ENCODE results near the gene ALKBH8.
"Not testable (repeated sequence)": the region's sequence is repeated elsewhere in the genome, so short reads cannot be mapped to it uniquely, and the experiment has no call there.

The ALKBH8 gene

GRCh38 chr11:107576497-107577345 is 11.2 kb upstream of the ALKBH8 start:
- not testable (repeated sequence) for H3K4me3 ChIP-seq (ENCODE audit: low read depth in 1 of 2, low read length in 2 of 2); H3K9me3 ChIP-seq (ENCODE audit: control insufficient read depth in 1 of 2, low read length in 2 of 2); H3K4me1 ChIP-seq (ENCODE audit: control insufficient read depth in 1 of 2, insufficient read depth in 2 of 2, low read length in 2 of 2); H3K27me3 ChIP-seq (ENCODE audit: control insufficient read depth in 1 of 2, insufficient read depth in 2 of 2, low read length in 2 of 2); H3K36me3 ChIP-seq (ENCODE audit: control insufficient read depth in 1 of 2, insufficient read depth in 2 of 2, low read length in 2 of 2); H3K9ac ChIP-seq (ENCODE audit: low read depth in 1 of 2, low read length in 2 of 2); H3K27ac ChIP-seq (ENCODE audit: low read depth, low read length)

- H3K4me1 ChIP-seq (ENCODE audit: control insufficient read depth in 1 of 2, insufficient read depth in 2 of 2, low read length in 2 of 2): no peaks in the 10 kb centered on the region
- H3K4me3 ChIP-seq (ENCODE audit: low read depth in 1 of 2, low read length in 2 of 2): no peak overlapping the region
Measured at GRCh38 chr11:107573438-107573837, 7.9 kb upstream of the ALKBH8 start.

GRCh38 chr11:107570015-107570414 is 4.5 kb upstream of the ALKBH8 start:
- H3K36me3 ChIP-seq (ENCODE audit: control insufficient read depth in 1 of 2, insufficient read depth in 2 of 2, low read length in 2 of 2): no peaks in the 10 kb centered on the region
- H3K27me3 ChIP-seq (ENCODE audit: control insufficient read depth in 1 of 2, insufficient read depth in 2 of 2, low read length in 2 of 2): no peaks in the 10 kb centered on the region
- no peaks in the 10 kb centered on the region for H3K9me3 ChIP-seq (ENCODE audit: control insufficient read depth in 1 of 2, low read length in 2 of 2)
- H3K4me1 ChIP-seq (ENCODE audit: control insufficient read depth in 1 of 2, insufficient read depth in 2 of 2, low read length in 2 of 2): peaks cover 0 to 5% of the 10 kb centered on the region in 2 donors
- no peak overlapping the region for H3K9ac ChIP-seq (ENCODE audit: low read depth in 1 of 2, low read length in 2 of 2)
- H3K4me3 ChIP-seq (ENCODE audit: low read depth in 1 of 2, low read length in 2 of 2): no peak overlapping the region
- H3K27ac ChIP-seq (ENCODE audit: low read depth, low read length): no peak overlapping the region

More at GRCh38 chr11:107573438-107573837, 7.9 kb upstream of the ALKBH8 start:
- no peak overlapping the region for H3K27ac ChIP-seq (ENCODE audit: low read depth, low read length)
- H3K36me3 ChIP-seq (ENCODE audit: control insufficient read depth in 1 of 2, insufficient read depth in 2 of 2, low read length in 2 of 2): no peaks in the 10 kb centered on the region
- no peaks in the 10 kb centered on the region for H3K27me3 ChIP-seq (ENCODE audit: control insufficient read depth in 1 of 2, insufficient read depth in 2 of 2, low read length in 2 of 2)
- H3K9ac ChIP-seq (ENCODE audit: low read depth in 1 of 2, low read length in 2 of 2): no peak overlapping the region
- no peaks in the 10 kb centered on the region for H3K9me3 ChIP-seq (ENCODE audit: control insufficient read depth in 1 of 2, low read length in 2 of 2)

GRCh38 chr11:107567739-107568335 is 2.3 kb upstream of the ALKBH8 start:
- H3K9ac ChIP-seq (ENCODE audit: low read depth in 1 of 2, low read length in 2 of 2): no peak overlapping the region
- peaks cover 8 to 18% of the 10 kb centered on the region in 2 donors for H3K4me1 ChIP-seq (ENCODE audit: control insufficient read depth in 1 of 2, insufficient read depth in 2 of 2, low read length in 2 of 2)
- no peak overlapping the region for H3K4me3 ChIP-seq (ENCODE audit: low read depth in 1 of 2, low read length in 2 of 2)
- no peaks in the 10 kb centered on the region for H3K9me3 ChIP-seq (ENCODE audit: control insufficient read depth in 1 of 2, low read length in 2 of 2)
- no peaks in the 10 kb centered on the region for H3K27me3 ChIP-seq (ENCODE audit: control insufficient read depth in 1 of 2, insufficient read depth in 2 of 2, low read length in 2 of 2)
- H3K27ac ChIP-seq (ENCODE audit: low read depth, low read length): no peak overlapping the region
- no peaks in the 10 kb centered on the region for H3K36me3 ChIP-seq (ENCODE audit: control insufficient read depth in 1 of 2, insufficient read depth in 2 of 2, low read length in 2 of 2)

GRCh38 chr11:107566569-107566968 is 1.0 kb upstream of the ALKBH8 start:
- Histone ChIP-seq H3K27ac (ENCODE audit: low read depth, low read length) (no peak overlapping the region), H3K4me1 (ENCODE audit: control insufficient read depth in 1 of 2, insufficient read depth in 2 of 2, low read length in 2 of 2) (peaks cover 8 to 18% of the 10 kb centered on the region in 2 donors), H3K9me3 (ENCODE audit: control insufficient read depth in 1 of 2, low read length in 2 of 2) (no peaks in the 10 kb centered on the region), H3K4me3 (ENCODE audit: low read depth in 1 of 2, low read length in 2 of 2) (no peak overlapping the region), H3K36me3 (ENCODE audit: control insufficient read depth in 1 of 2, insufficient read depth in 2 of 2, low read length in 2 of 2) (no peaks in the 10 kb centered on the region), H3K9ac (ENCODE audit: low read depth in 1 of 2, low read length in 2 of 2) (no peak overlapping the region), H3K27me3 (ENCODE audit: control insufficient read depth in 1 of 2, insufficient read depth in 2 of 2, low read length in 2 of 2) (no peaks in the 10 kb centered on the region)

GRCh38 chr11:107565955-107566501 is 493 bp upstream of the ALKBH8 start:
- peak overlapping the region; percentile 72 to 92 for H3K9ac ChIP-seq (ENCODE audit: low read depth in 1 of 2, low read length in 2 of 2)
- H3K9me3 ChIP-seq (ENCODE audit: control insufficient read depth in 1 of 2, low read length in 2 of 2); H3K36me3 ChIP-seq (ENCODE audit: control insufficient read depth in 1 of 2, insufficient read depth in 2 of 2, low read length in 2 of 2); H3K27me3 ChIP-seq (ENCODE audit: control insufficient read depth in 1 of 2, insufficient read depth in 2 of 2, low read length in 2 of 2); H3K27ac ChIP-seq (ENCODE audit: low read depth, low read length): not testable (repeated sequence)
- H3K4me3 ChIP-seq (ENCODE audit: low read depth in 1 of 2, low read length in 2 of 2): peak overlapping the region; percentile 87 to 98
- H3K4me1 ChIP-seq (ENCODE audit: control insufficient read depth in 1 of 2, insufficient read depth in 2 of 2, low read length in 2 of 2): peaks cover 8 to 18% of the 10 kb centered on the region in 2 donors

- peak overlapping the region; percentile 72 to 92 for H3K9ac ChIP-seq (ENCODE audit: low read depth in 1 of 2, low read length in 2 of 2)
- H3K36me3 ChIP-seq (ENCODE audit: control insufficient read depth in 1 of 2, insufficient read depth in 2 of 2, low read length in 2 of 2): no peaks in the 10 kb centered on the region
- H3K4me3 ChIP-seq (ENCODE audit: low read depth in 1 of 2, low read length in 2 of 2): peak overlapping the region; percentile 87 to 98
- H3K9me3 ChIP-seq (ENCODE audit: control insufficient read depth in 1 of 2, low read length in 2 of 2): no peaks in the 10 kb centered on the region
- no peak overlapping the region for H3K27ac ChIP-seq (ENCODE audit: low read depth, low read length)
- peaks cover 8 to 18% of the 10 kb centered on the region in 2 donors for H3K4me1 ChIP-seq (ENCODE audit: control insufficient read depth in 1 of 2, insufficient read depth in 2 of 2, low read length in 2 of 2)
- H3K27me3 ChIP-seq (ENCODE audit: control insufficient read depth in 1 of 2, insufficient read depth in 2 of 2, low read length in 2 of 2): no peaks in the 10 kb centered on the region
Measured at GRCh38 chr11:107564877-107565218, 687 bp downstream of the ALKBH8 start.

- Histone ChIP-seq H3K36me3 (ENCODE audit: control insufficient read depth in 1 of 2, insufficient read depth in 2 of 2, low read length in 2 of 2) (no peaks in the 10 kb centered on the region), H3K9ac (ENCODE audit: low read depth in 1 of 2, low read length in 2 of 2) (no peak overlapping the region), H3K27ac (ENCODE audit: low read depth, low read length) (no peak overlapping the region), H3K9me3 (ENCODE audit: control insufficient read depth in 1 of 2, low read length in 2 of 2) (no peaks in the 10 kb centered on the region), H3K4me1 (ENCODE audit: control insufficient read depth in 1 of 2, insufficient read depth in 2 of 2, low read length in 2 of 2) (peaks cover 8 to 18% of the 10 kb centered on the region in 2 donors), H3K27me3 (ENCODE audit: control insufficient read depth in 1 of 2, insufficient read depth in 2 of 2, low read length in 2 of 2) (no peaks in the 10 kb centered on the region), H3K4me3 (ENCODE audit: low read depth in 1 of 2, low read length in 2 of 2) (no peak overlapping the region)
Measured at GRCh38 chr11:107563702-107564101, 1.8 kb downstream of the ALKBH8 start.

- peaks cover 0 to 4% of the 10 kb centered on the region in 2 donors for H3K36me3 ChIP-seq (ENCODE audit: control insufficient read depth in 1 of 2, insufficient read depth in 2 of 2, low read length in 2 of 2)
- no peak overlapping the region for H3K27ac ChIP-seq (ENCODE audit: low read depth, low read length)
- no peak overlapping the region for H3K9ac ChIP-seq (ENCODE audit: low read depth in 1 of 2, low read length in 2 of 2)
- no peaks in the 10 kb centered on the region for H3K27me3 ChIP-seq (ENCODE audit: control insufficient read depth in 1 of 2, insufficient read depth in 2 of 2, low read length in 2 of 2)
- H3K4me3 ChIP-seq (ENCODE audit: low read depth in 1 of 2, low read length in 2 of 2): no peak overlapping the region
- peaks cover 8 to 18% of the 10 kb centered on the region in 2 donors for H3K4me1 ChIP-seq (ENCODE audit: control insufficient read depth in 1 of 2, insufficient read depth in 2 of 2, low read length in 2 of 2)
- no peaks in the 10 kb centered on the region for H3K9me3 ChIP-seq (ENCODE audit: control insufficient read depth in 1 of 2, low read length in 2 of 2)
Measured at GRCh38 chr11:107562647-107563208, 2.8 kb downstream of the ALKBH8 start.

- no peak overlapping the region for H3K4me3 ChIP-seq (ENCODE audit: low read depth in 1 of 2, low read length in 2 of 2)
- H3K9ac ChIP-seq (ENCODE audit: low read depth in 1 of 2, low read length in 2 of 2): no peak overlapping the region
- no peaks in the 10 kb centered on the region for H3K27me3 ChIP-seq (ENCODE audit: control insufficient read depth in 1 of 2, insufficient read depth in 2 of 2, low read length in 2 of 2)
- H3K9me3 ChIP-seq (ENCODE audit: control insufficient read depth in 1 of 2, low read length in 2 of 2): no peaks in the 10 kb centered on the region
- peaks cover 8 to 18% of the 10 kb centered on the region in 2 donors for H3K4me1 ChIP-seq (ENCODE audit: control insufficient read depth in 1 of 2, insufficient read depth in 2 of 2, low read length in 2 of 2)
- peaks cover 0 to 4% of the 10 kb centered on the region in 2 donors for H3K36me3 ChIP-seq (ENCODE audit: control insufficient read depth in 1 of 2, insufficient read depth in 2 of 2, low read length in 2 of 2)
- H3K27ac ChIP-seq (ENCODE audit: low read depth, low read length): no peak overlapping the region
Measured at GRCh38 chr11:107561688-107562087, 3.8 kb downstream of the ALKBH8 start.
